Progenitor cell of endocrine pancreas (in vitro differentiated cells): ENCODE measurements around the gene FAM83G. TPM values are rescaled to one million over a fixed set of nuclear protein-coding genes. Genes with fewer than 3 reads are reported as not detected.

ENCODE experiments used
- DNase-seq: peaks from one replicate; pipeline ENCODE4 v3.0.0; 2021; ENCODE audit warnings: low spot score; ENCODE audit not compliant: unreplicated experiment
- H3K27ac Mint-ChIP-seq: 2 replicates; pipeline ENCODE4 v1.8.0; 2021; ENCODE audit warnings: mild to moderate bottlenecking, moderate library complexity, mixed read lengths
- H3K27me3 Mint-ChIP-seq: 2 replicates; pipeline ENCODE4 v1.8.0; 2021; ENCODE audit warnings: mixed read lengths
- H3K36me3 Mint-ChIP-seq: 2 replicates; pipeline ENCODE4 v1.8.0; 2022; ENCODE audit warnings: mixed read lengths; ENCODE audit not compliant: insufficient read depth
- H3K4me1 Mint-ChIP-seq: 2 replicates; pipeline ENCODE4 v1.8.0; 2021; ENCODE audit warnings: low read depth, mixed read lengths
- H3K4me3 Mint-ChIP-seq: 2 replicates; pipeline ENCODE4 v1.8.0; 2021; ENCODE audit warnings: low read depth, mild to moderate bottlenecking, moderate library complexity, mixed read lengths
- H3K9me3 Mint-ChIP-seq: 2 replicates; pipeline ENCODE4 v1.8.0; 2021; ENCODE audit warnings: low read depth, mixed read lengths
- CTCF ChIP-seq: fragments of 200-600 bp; sonication (generic); IDR thresholded peaks from one replicate; pipeline ENCODE4 v1.5.0; 2021; ENCODE audit warnings: antibody characterized with exemption, mild to moderate bottlenecking; ENCODE audit not compliant: unreplicated experiment
- total RNA-seq: library from RNA; stranded (reverse); gene quantifications from 2 replicates; pipeline ENCODE4 v1.2.1, GENCODE V29; 2021

Gene FAM83G
- total RNA-seq, 1 donor from 2014 or later = 16.6 TPM

GRCh38 chr17:18996458-18996857 is 8.1 kb downstream of the FAM83G start:
- no peak overlapping the region for H3K4me3 Mint-ChIP-seq
- no peak for DNase-seq
- no peak for TF ChIP-seq CTCF
- H3K27me3 Mint-ChIP-seq = no peaks in the 10 kb centered on the region
- peaks cover 17% of the 10 kb centered on the region for H3K36me3 Mint-ChIP-seq
- peaks cover 10% of the 10 kb centered on the region for H3K9me3 Mint-ChIP-seq
- no peak overlapping the region for H3K27ac Mint-ChIP-seq
- peaks cover 10% of the 10 kb centered on the region for H3K4me1 Mint-ChIP-seq

GRCh38 chr17:18995220-18995619 is 9.3 kb downstream of the FAM83G start:
- Mint-ChIP-seq H3K4me1 (no peaks in the 10 kb centered on the region), H3K4me3 (no peak overlapping the region), H3K27ac (no peak overlapping the region), H3K36me3 (peaks cover 17% of the 10 kb centered on the region), H3K27me3 (no peaks in the 10 kb centered on the region), H3K9me3 (peaks cover 10% of the 10 kb centered on the region)
- TF ChIP-seq CTCF = no peak
- DNase-seq = no peak

GRCh38 chr17:18994631-18995030 is 9.9 kb downstream of the FAM83G start:
- Mint-ChIP-seq H3K36me3 (peaks cover 19% of the 10 kb centered on the region), H3K27ac (no peak overlapping the region)

GRCh38 chr17:18993905-18994526 is 10.5 kb downstream of the FAM83G start:
- Mint-ChIP-seq H3K4me3 (no peak overlapping the region), H3K27ac (no peak overlapping the region), H3K9me3 (peaks cover 10% of the 10 kb centered on the region), H3K4me1 (no peaks in the 10 kb centered on the region), H3K36me3 (peaks cover 19% of the 10 kb centered on the region), H3K27me3 (no peaks in the 10 kb centered on the region)
- TF ChIP-seq CTCF = no peak
- no peak for DNase-seq

More at GRCh38 chr17:18994631-18995030, 9.9 kb downstream of the FAM83G start:
- Mint-ChIP-seq H3K27me3 (no peaks in the 10 kb centered on the region), H3K9me3 (peaks cover 10% of the 10 kb centered on the region), H3K4me1 (no peaks in the 10 kb centered on the region), H3K4me3 (no peak overlapping the region)
- no peak for TF ChIP-seq CTCF
- DNase-seq = no peak

GRCh38 chr17:18992454-18993130 is 12.0 kb downstream of the FAM83G start:
- no peak overlapping the region for H3K4me3 Mint-ChIP-seq
- no peaks in the 10 kb centered on the region for H3K4me1 Mint-ChIP-seq
- H3K27me3 Mint-ChIP-seq = no peaks in the 10 kb centered on the region
- DNase-seq = no peak
- H3K9me3 Mint-ChIP-seq = peaks cover 10% of the 10 kb centered on the region
- no peak for TF ChIP-seq CTCF
- peaks cover 17% of the 10 kb centered on the region for H3K36me3 Mint-ChIP-seq
- no peak overlapping the region for H3K27ac Mint-ChIP-seq
